GM21447 (cell line): ENCODE data around the gene SUSD4.
"Not testable (repeated sequence)": the region's sequence is repeated elsewhere in the genome, so short reads cannot be mapped to it uniquely, and the experiment has no call there.

Experiments
- ATAC-seq: cut with Tn5 transposase; IDR thresholded peaks from one replicate; pipeline ENCODE4 v1.9.1; 2021; ENCODE audit not compliant: unreplicated experiment

SUSD4 gene

GRCh38 chr1:223257856-223258550 lies 106.0 kb downstream of the SUSD4 start:
- ATAC-seq = no peak

DNA sequence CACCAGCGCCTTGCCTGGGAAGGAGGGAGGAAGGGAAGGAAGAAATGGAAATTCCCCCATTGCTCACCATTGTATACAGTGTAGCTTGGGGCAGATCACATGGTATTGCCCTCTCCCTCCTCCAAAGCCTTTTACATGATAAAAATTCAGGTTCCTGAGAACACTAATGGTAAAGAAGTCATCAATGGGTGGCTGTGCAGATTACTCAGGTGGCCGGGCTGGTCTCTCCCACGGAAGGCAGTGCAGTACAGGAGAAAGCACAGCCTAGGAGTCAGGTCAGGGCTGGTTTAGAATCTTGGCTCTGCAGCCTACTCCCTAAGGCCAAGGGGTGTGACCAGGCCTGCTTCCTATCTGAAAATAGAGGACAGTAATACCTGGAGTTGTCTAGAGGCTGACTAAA lies 107.9 kb downstream of the SUSD4 start:
- no peak for ATAC-seq

DNA sequence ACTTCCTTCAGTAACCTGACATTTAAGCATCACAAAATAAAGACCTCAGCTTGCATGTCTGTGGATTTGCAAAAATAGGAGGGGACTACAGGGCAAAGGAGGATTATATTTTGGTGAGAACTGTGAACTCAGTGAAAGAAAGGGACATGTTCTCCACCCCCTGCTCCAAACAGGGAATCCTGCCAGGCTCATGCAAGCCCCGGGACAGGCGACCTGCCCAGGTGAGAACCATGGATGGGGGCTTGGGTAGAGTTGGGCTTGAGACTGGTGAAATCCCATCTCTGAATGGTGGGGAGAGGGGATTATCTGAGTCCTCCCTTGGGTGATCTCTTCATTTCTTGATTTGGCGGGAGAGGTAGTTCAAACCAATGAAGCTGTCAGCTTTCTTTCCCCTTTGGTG lies 110.1 kb downstream of the SUSD4 start:
- no peak for ATAC-seq

- not testable (repeated sequence) for ATAC-seq
These were observed 112.6 kb downstream of the SUSD4 start for GRCh38 chr1:223251387-223251786.

- ATAC-seq = no peak
These were observed 113.4 kb downstream of the SUSD4 start for GRCh38 chr1:223250632-223251015.

- ATAC-seq = no peak
These were observed 113.9 kb downstream of the SUSD4 start for GRCh38 chr1:223249854-223250631.

- ATAC-seq = no peak
These were observed 115.2 kb downstream of the SUSD4 start for GRCh38 chr1:223248770-223249140.

- ATAC-seq = no peak
These were observed 115.8 kb downstream of the SUSD4 start for GRCh38 chr1:223248001-223248769.

GRCh38 chr1:223246476-223247112 lies 117.4 kb downstream of the SUSD4 start:
- no peak for ATAC-seq

DNA sequence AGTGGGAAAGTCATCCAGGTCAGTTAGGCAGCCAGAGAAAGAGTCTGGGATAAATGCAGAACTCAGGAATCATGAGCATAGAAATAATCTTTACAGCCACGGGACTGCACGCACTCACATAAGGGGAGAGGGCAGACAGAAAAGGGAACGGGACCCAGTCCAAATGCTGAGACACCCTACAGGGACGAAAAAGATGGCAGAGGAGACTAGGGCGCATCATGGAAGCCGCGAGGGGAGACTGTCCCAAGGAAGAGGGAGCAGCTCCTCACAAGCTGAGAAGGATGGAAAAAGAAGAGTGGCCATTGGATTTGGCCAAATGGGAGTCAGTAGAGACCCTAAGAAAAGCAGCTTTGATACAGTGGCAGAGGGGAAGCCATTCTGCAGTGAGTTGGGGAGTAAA lies 118.0 kb downstream of the SUSD4 start:
- no peak for ATAC-seq

DNA sequence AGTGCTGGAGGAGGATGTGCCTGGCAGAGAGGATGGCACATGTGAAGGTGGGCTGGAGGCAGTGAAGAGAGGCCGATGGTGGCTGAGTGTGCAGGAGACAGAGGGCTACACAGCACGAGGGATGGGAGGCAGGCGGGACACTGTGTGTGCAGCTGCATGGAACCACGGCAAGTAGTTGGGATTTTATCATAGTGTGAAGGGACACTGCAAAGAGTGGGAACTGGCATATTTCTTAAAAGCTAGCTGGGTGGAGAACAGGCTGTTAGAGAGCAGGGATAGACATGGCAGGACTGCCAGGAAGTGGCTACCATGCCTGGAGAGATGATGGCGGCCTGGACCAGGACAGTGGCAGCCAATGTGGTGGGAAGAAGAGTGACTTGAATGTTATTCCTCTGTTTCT lies 118.6 kb downstream of the SUSD4 start:
- ATAC-seq = no peak

- no peak for ATAC-seq
These were observed 119.4 kb downstream of the SUSD4 start for GRCh38 chr1:223244366-223245103.

GRCh38 chr1:223243441-223244050 lies 120.4 kb downstream of the SUSD4 start:
- no peak for ATAC-seq

GRCh38 chr1:223242971-223243370 lies 121.0 kb downstream of the SUSD4 start:
- no peak for ATAC-seq

DNA sequence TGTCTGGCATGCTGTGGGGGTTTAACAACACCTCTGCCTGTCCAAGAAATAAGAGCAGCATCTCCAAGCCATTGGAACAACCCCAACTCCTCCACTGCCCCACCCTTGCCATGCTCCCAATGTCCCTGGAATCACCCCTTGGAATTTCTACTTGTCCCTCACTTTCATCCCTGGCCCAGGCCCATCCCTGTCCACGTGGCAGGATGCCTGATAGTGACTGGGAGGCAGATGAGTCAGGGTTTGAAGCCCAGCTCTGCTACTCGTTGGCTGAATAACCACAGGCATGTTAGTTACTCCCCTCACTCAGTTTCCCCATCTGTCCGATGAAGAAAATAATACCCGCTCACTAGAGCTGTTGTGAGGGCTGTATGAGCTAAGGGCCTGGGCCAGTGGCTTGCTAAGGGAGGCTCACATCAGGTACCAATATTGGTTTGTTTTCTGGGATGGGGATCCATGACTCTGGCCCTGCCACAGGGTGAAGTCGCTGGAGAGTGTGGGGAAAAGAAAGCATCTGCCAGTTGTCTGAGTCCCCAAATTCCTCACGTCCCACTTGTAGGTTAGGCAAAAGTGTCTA lies 121.5 kb downstream of the SUSD4 start:
- ATAC-seq = no peak

GRCh38 chr1:223240122-223240521 lies 123.9 kb downstream of the SUSD4 start:
- ATAC-seq = no peak

GRCh38 chr1:223235091-223235490 lies 128.9 kb downstream of the SUSD4 start:
- ATAC-seq = no peak

- no peak for ATAC-seq
These were observed 129.4 kb downstream of the SUSD4 start for GRCh38 chr1:223234534-223234933.

- ATAC-seq = no peak
These were observed 129.8 kb downstream of the SUSD4 start for GRCh38 chr1:223234170-223234514.
